AG08395 (cell line): ENCODE measurements around the gene URGCP.
"Not testable (repeated sequence)": the region's sequence is repeated elsewhere in the genome, so short reads cannot be mapped to it uniquely, and the experiment has no call there.

Source experiments
- DNase-seq: peaks from one replicate; pipeline ENCODE4 v3.0.0; 2012; ENCODE audit warnings: mixed read lengths, low spot score

Gene URGCP

DNA sequence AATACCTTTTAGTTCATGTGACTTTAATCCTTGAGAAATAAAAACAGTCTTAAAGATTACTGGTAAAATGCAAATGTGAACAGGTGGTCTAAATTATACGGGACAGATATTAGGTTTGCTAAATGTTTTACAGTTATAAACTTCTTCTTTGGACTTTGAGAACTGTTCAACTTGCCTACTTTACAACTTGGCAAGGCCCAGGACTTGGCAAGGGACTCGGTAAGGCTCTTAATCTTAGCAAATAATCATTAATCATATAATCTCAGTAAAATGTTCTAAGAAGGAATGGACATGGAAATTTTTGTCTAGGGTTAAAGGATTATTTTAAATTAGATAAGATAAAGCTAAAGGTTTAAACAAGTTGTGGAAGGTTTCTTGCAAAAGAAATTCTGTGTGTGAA lies 15.0 kb upstream of the URGCP start:
- no peak for DNase-seq

DNA sequence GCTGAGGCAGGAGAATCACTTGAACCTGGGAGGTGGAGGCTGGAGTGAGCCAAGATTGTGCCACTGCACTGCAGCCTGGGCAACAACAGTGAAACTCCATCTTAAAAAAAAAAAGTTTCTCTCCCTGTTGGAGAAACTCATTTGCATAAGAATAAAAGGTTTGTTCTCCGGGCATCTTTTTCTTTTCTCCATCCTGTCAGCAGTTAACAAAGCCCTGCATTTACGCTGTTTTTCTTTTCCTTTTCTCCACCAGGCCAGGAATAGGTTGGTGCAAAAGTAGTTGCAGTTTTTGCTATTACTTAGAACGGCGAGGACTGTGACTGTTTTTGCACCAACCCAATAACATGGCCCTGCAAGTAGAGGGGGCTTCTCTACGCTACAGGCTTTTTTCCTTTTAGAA lies 9.5 kb upstream of the URGCP start:
- no peak for DNase-seq

DNA sequence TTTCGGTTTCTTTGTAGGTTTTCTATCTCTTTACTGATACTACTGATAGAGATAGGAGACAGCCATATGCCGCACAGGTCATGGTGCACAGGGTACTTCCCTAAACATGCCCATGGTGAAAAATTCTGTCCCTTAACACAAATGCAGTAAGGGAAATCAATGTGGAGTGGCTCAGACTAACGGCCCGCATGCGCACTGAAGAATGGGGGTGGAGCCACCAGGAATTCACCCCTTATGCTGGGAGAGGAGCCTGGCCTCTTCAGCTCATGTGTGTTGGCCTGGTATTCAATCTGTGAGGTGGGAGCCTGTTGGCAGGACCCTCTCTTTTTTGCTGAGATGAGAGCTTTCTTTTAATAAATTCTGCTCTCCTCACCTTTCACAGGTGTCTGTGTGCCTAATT lies 8.4 kb upstream of the URGCP start:
- DNase-seq: no peak

- DNase-seq: peak; percentile 41
Observed at GRCh38 chr7:43905956-43906330, 453 bp downstream of the URGCP start.

DNA sequence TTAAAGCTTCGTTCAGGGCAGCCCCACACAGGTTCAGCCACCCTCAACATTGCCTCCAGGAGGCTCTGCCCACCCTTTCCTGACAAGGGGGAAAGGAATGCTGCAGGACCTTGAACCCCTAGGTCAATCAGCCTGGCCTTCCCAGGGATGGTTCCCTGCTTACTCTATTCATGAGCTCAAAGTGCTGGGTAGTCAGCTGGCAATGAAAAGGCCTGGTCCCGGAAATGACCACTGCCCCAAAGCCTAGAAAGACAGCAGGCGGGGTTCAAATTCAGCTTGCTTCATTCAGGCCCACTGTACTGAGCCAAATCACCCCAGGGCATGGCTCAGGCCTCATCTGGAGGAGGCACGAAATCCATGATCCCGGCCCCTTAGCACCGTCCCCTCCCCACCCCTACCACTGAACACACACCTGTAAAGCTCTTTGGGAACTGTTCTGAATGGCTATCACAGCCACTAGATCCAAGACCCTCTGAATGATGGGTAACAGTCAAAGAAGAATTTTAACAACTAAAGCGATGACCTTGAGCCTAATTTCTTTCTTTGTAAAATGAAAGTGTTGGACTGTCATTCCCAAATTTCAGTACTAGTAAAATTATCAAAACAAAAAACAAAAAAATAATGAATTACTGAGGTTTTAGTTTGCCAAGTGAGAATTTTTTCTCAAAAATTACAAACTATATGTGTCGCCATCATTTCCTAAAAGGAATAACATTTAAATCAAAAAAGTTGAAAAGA lies 1.0 kb downstream of the URGCP start:
- DNase-seq: peak; percentile 62

DNA sequence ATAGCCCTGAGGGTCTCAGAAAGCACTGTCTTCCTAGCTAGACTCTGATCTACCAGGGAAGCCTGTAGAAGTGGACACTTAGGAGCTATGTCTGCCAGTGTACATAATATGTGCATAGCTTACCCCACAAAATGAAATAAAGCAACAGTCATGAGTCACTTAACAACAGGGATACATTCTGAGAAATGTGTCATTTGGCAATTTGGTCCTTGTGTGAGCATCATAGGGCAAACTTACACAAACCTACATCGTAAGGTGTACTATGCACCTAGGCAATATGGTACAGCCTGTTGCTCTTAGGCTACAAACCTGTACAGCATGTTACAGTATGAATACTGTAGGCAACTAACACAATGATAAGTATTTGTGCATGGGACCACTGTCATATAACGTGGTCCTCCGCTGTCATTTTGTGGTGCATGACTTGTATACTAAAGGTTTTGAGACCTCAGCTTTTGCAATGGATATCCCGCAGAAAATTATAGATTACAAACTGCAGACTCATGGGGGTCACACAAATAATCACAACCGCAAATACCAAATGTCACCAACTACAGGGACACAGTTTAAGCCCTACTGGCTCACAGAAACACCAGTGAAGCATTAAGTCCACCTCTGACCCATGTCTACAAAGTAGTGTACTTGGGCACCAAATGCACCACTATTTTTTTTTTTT lies 1.7 kb downstream of the URGCP start:
- DNase-seq: peak; percentile 35

GRCh38 chr7:43902542-43903054 lies 3.8 kb downstream of the URGCP start:
- no peak for DNase-seq

DNA sequence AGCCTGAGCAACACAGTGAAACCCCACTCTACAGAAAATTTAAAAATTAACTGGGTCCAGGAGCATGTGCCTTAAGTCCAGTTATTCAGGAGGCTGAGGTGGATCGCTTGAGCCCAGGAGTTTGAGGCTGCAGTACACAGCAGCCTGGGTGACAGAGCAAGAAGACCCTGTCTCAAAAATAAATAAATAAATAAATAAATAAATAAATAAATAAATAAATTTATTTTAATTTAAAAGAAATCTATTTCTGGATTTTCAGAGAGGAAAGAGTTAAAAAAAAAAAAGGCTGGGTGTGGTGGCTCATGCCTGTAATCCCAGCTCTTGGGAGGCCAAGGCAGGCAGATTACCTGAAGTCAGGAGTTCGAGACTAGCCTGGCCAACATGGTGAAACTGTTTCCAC lies 7.8 kb downstream of the URGCP start:
- DNase-seq: not testable (repeated sequence)

DNA sequence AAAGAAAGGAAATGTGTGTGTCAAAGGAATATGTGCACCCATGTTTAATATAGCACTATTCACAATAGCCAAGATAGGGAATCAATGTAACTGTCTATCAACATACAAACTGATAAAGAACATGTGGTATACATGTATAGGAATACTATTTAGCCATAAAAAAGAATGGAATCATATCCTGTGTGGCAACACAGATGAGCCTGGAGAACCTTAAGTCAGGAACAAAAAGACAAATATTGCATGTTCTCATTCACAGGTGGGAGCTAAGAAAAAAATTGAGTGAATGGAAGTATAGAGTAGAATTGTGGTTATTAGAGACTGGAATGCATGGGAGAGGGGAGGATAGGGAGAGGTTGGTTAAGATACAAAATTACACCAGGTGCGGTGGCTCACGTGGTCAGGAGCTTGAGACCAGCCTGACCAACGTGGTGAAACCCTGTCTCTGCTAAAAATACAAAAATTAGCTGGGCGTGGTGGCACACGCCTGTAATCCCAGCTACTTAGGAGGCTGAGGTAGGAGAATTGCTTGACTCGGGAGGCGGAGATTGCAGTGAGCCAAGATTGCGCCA lies 10.5 kb downstream of the URGCP start:
- no peak for DNase-seq

- DNase-seq: no peak
Observed at GRCh38 chr7:43891069-43891955, 15.1 kb downstream of the URGCP start.

- DNase-seq: no peak
Observed at GRCh38 chr7:43890468-43890867, 15.9 kb downstream of the URGCP start.

DNA sequence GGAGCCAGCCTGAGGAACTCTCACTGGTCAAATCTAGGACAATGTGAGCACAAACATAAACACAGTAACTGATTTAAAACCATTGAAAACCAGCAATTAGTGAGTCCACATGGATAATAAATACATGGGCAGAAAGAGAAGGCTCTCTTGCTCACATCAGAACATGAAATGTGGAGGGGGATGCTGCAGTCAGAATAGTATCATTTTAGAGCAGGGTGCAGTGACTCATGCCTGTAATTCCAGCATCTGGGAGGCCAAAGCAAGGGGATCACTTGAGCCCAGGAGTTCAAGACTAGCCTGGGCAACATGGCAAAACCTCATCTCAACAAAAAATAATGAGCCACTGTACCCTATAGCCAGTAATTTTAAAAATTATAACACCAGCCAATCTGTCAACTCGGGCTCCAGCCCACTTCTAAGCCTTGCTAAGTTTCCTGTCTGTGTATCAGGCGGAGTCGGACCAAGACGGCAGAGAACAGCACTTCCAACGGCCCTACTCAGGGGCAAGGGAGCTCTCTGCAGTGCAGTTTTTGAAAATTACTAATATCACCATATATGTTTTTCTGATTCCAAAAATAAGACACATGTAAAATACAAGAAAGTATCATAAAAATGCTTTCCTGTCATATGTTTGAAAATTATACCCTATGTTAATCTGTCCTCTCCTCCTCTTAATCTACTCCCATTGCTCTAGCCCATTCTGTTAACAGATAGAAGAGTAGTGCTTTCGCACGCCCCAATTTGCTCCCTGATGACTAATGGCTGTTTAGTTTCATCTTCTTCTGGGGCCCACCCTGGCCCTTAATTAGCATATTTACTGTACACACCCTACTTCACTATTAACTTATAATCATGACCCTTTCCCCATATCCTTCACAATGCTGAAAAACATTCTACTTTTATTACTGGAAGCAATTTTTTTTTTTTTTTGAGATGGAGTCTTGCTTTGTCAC lies 17.1 kb downstream of the URGCP start:
- no peak for DNase-seq

DNA sequence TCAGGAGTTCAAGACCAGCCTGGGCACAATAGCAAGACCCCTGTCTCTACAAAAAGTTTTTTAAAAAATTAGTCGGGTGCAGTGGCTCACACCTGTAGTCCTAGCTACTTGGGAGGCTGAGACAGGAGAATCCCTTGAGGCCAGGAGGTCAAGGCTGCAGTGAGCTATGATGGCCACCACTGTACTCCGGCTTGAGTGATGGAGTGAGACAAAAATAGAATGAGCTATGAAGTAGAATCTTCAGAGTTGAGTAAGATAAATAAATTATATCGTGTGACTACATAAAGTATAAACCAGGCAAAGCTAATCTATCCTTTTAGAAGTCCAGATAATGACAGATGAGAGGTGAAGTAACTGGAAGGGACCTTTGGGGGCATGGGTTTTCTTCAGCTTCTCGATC lies 21.8 kb downstream of the URGCP start:
- no peak for DNase-seq

- DNase-seq: no peak
Observed at GRCh38 chr7:43884209-43884608, 22.2 kb downstream of the URGCP start.

GRCh38 chr7:43880596-43880995 lies 25.8 kb downstream of the URGCP start:
- no peak for DNase-seq

DNA sequence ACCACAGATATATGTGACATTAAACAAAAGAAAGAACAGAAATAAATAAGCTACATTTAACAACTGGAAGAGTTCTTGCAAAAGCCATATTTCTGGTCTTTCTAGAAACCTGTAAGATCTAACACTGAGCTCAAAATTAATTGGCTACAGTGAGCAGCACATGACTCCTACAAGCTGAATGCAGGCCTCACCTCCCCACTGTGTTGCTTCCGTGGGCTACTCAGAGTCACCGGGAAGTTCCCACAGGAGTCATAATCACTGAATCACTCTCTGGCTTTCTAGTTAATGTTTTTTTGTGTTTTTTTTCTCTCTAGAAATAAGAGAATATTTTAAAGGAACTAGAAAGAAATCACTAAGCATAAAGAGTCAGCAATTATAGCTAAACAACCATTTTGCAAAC lies 26.9 kb downstream of the URGCP start:
- peak; percentile 58 for DNase-seq

DNA sequence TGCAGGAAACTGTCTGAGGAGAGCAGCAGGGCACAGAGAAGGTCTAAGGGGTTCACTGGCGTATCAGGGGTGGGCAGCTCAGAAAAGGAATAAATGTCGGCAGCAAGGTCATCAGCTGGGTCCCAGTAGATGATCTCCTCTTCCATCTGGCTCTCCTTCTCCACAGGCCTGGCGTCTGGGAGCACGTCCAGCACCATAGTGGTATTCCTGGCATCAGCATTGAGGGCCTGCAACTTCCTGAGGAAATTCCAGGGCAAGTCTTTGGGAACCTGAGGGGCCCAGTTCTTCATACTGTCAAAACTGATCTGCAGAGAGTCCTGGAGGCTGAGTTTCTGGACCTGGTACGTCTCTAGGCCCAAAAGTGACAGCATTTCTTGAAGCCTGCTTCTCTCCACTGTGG lies 27.5 kb downstream of the URGCP start:
- DNase-seq: peak; percentile 24

DNA sequence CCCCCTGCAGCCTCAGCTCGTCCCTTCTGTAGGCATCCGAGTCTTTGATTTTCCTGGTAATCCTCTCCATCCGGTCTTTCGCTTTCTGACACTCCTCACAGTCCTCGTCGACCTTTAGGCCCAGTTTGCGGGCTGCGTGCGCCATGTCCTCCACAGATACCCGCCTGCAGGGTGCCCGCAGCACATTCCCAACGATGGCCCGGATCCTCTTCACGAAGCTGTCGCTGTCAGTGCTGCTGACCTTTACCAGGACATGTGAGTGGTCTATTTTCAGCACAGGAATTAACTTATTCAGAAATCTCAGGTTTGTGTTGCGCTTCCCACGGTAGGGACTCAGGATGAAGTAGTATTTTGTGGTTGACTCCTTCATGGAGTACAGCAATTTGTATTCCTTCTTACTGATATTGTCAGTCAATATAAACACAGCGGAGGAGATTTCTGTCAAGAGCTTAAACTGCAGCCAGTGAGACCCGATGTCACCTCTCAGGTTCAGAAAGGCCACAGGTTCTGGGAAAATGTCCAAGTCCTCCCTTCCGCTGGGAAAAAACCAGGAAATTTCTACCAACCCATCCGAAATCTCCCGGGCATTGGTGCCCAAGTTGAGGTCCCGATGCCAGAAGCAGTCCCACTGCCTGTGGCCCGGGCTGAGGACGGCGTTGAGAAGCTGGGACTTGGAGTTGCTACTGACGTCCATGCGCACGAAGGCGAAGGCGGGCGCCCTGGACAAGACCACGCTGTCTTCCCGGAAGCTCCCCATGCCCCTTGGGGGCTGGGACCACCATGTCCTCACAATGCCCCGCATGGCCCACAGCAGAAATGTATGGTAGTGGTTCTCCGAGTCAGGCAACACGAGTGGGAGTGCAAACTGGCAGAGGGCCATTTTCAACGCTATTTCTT lies 28.2 kb downstream of the URGCP start:
- DNase-seq: no peak

DNA sequence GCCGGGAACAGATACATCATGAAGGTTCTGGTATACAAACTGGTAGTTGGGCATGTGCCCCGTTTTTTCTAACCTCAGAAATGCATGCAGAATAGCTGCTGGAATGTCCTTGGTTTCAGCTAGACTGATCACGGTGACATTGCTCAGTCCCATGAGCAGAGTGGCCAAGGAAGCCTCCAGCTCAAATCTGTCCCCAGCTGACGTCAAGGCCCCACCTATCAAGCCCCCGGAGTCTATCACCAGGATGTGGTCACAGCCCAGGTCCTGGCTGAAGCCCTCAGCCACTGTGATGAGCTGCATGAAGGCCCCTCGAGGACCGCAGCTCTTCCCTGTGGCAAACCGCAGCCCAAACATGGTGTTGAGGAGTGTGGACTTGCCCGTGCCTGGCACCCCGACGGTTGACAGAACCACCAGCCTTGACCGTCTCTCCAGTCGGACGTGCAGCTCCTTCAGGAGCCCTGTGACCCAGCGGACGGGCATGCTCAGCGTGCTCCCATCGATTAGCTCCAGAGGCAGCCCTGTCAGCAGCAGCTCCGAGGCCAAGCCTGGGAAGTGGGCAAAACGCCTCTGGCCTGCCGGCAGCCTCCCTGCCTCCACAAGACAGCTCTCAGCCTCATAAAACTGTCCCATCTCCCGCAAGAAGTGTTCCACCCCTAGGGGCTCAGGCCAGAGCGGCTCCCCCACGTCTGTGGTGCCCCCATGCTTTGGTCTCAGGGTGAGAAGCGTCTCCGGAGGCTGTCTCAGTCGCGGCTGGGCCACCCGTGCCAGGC lies 29.2 kb downstream of the URGCP start:
- DNase-seq: no peak
